HepG2 (cell line): ENCODE measurements around the gene ALB. TPM values are rescaled to one million over a fixed set of nuclear protein-coding genes. Genes with fewer than 3 reads are reported as not detected.

Experiments
- ARID5B ChIP-seq: IDR thresholded peaks from 2 replicates; pipeline ENCODE4 v1.4.0; 2020; ENCODE audit warnings: mild to moderate bottlenecking, missing genetic modification reagents
- ATM ChIP-seq: fragments of 450-650 bp; IDR thresholded peaks from 2 replicates; pipeline ENCODE4 v1.7.1; 2017; ENCODE audit warnings: mild to moderate bottlenecking, borderline replicate concordance
- CEBPG ChIP-seq: IDR thresholded peaks from 2 replicates; pipeline ENCODE4 v1.6.1; 2016
- FOXP1 ChIP-seq, 2 experiments: fragments of 450-650 bp in 1 of 2; IDR thresholded peaks; 2 replicates each; pipeline ENCODE4 v1.6.1; 2017 to 2018; ENCODE audit warnings: antibody characterized with exemption in 1 of 2
- ZMYM3 ChIP-seq: sonication (generic); formaldehyde crosslinking; IDR thresholded peaks from 2 replicates; pipeline ENCODE4 v1.5.1; 2020; ENCODE audit warnings: mild to moderate bottlenecking, missing genetic modification reagents
- ZNF609 ChIP-seq: sonication (generic); formaldehyde crosslinking; IDR thresholded peaks from 2 replicates; pipeline ENCODE4 v1.4.0; 2020; ENCODE audit warnings: mild to moderate bottlenecking, missing genetic modification reagents, borderline replicate concordance
- polyA plus RNA-seq, 8 experiments: library from polyadenylated mRNA; depleted of rRNA in 3 of 8; stranded (reverse) in 7 of 8; unstranded in 1 of 8; fragments of >200 nt; fragmentation: Illumina TruSeq in 4 of 8; extraction: Trizol in 4 of 8; gene quantifications; 2 replicates each; pipeline versions ENCODE4 v1.2.1 to v1.2.3, GENCODE V29; 2011 to 2016; ENCODE audit warnings: low read depth in 4 of 8, missing spikeins in 1 of 8, mixed read lengths in 1 of 8; ENCODE audit not compliant: insufficient read depth in 1 of 8
- total RNA-seq, 5 experiments: library from RNA; depleted of rRNA; stranded (reverse); fragments of >200 nt; fragmentation: Illumina TruSeq; extraction: Trizol; gene quantifications; 2 replicates each; pipeline ENCODE4 v1.2.3, GENCODE V29; 2016; ENCODE audit warnings: low read depth in 1 of 5
- TF ChIP-seq, protein P1 (sequence below): sonication (generic); formaldehyde crosslinking; IDR thresholded peaks from 2 replicates; pipeline ENCODE4 v1.9.0; 2022; ENCODE audit warnings: missing genetic modification reagents, mild to moderate bottlenecking, borderline replicate concordance

ALB gene
- total and polyA plus RNA-seq, 2 of the 13 experiments (the other 11 are each of a cell fraction or from before 2014, with no cell fraction given): 22,259 to 22,625 TPM

GRCh38 chr4:73401412-73401811 lies 2.7 kb upstream of the ALB start (continued):
- TF ChIP-seq ARID5B (CRISPR knock-in tag) (peak; percentile 74), CEBPG (CRISPR knock-in tag) (0 out of 2 replicates have a peak, but pooled peaks have one; percentile 11), ZMYM3 (CRISPR knock-in tag) (no peak), ATM (no peak), ZNF609 (peak; percentile 55; the same call in 1 of the 2 replicates), FOXP1 (IDR thresholded peaks at IDR 0.05) (no peak), FOXP1 (CRISPR knock-in tag; IDR thresholded peaks at IDR 0.05) (peak; percentile 74)
- TF ChIP-seq, protein P1, sequence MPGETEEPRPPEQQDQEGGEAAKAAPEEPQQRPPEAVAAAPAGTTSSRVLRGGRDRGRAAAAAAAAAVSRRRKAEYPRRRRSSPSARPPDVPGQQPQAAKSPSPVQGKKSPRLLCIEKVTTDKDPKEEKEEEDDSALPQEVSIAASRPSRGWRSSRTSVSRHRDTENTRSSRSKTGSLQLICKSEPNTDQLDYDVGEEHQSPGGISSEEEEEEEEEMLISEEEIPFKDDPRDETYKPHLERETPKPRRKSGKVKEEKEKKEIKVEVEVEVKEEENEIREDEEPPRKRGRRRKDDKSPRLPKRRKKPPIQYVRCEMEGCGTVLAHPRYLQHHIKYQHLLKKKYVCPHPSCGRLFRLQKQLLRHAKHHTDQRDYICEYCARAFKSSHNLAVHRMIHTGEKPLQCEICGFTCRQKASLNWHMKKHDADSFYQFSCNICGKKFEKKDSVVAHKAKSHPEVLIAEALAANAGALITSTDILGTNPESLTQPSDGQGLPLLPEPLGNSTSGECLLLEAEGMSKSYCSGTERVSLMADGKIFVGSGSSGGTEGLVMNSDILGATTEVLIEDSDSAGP (CRISPR knock-in tag): no peak
